Kidney (tissue), 14 donors: ENCODE measurements around the gene LEUTX. TPM values are rescaled to one million over a fixed set of nuclear protein-coding genes. Genes with fewer than 3 reads are reported as not detected.
"Not testable (repeated sequence)": the region's sequence is repeated elsewhere in the genome, so short reads cannot be mapped to it uniquely, and the experiment has no call there.

Source experiments
- DNase-seq, 5 donors: peaks; one replicate each; pipeline ENCODE4 v3.0.0-alpha.2; 2013 to 2020
- FAIRE-seq: peaks from 2 replicates; lab custom pipeline; 2012; peaks lifted over from hg19 to GRCh38; lab: Jason Lieb, UNC
- H3K27ac ChIP-seq, 2 donors: one replicate each; pipeline ENCODE4 v1.7.0; 2013; ENCODE audit warnings: low read depth in 2 of 2, low read length in 2 of 2, inconsistent platforms in 1 of 2
- H3K27me3 ChIP-seq: one replicate; pipeline ENCODE4 v1.7.1; 2013; ENCODE audit warnings: low read length, inconsistent platforms; ENCODE audit not compliant: control insufficient read depth, insufficient read depth
- H3K36me3 ChIP-seq, 3 donors: one replicate each; pipeline versions ENCODE4 v1.7.0 to v1.7.1; 2013; ENCODE audit warnings: low read length in 3 of 3, control low read depth in 1 of 3, inconsistent platforms in 1 of 3; ENCODE audit not compliant: insufficient read depth in 3 of 3, control insufficient read depth in 2 of 3
- H3K4me1 ChIP-seq, 3 donors: one replicate each; pipeline versions ENCODE4 v1.7.0 to v1.7.1; 2013; ENCODE audit warnings: low read length in 3 of 3, inconsistent platforms in 1 of 3, low read depth in 1 of 3; ENCODE audit not compliant: control insufficient read depth in 2 of 3, insufficient read depth in 2 of 3
- H3K4me3 ChIP-seq, 3 donors: one replicate each; pipeline versions ENCODE4 v1.7.0 to v1.8.1; 2013; ENCODE audit warnings: low read length in 3 of 3, control low read depth in 1 of 3, inconsistent platforms in 1 of 3
- H3K9ac ChIP-seq, 3 donors: one replicate each; pipeline versions ENCODE4 v1.7.0 to v1.7.1; 2013; ENCODE audit warnings: low read length in 3 of 3, control low read depth in 1 of 3, inconsistent platforms in 1 of 3
- H3K9me3 ChIP-seq, 3 donors: one replicate each; pipeline versions ENCODE4 v1.7.0 to v1.7.1; 2013; ENCODE audit warnings: low read length in 3 of 3, control low read depth in 1 of 3, inconsistent platforms in 1 of 3; ENCODE audit not compliant: control insufficient read depth in 2 of 3, insufficient read depth in 1 of 3
- CTCF ChIP-seq: IDR thresholded peaks from 3 replicates; pipeline ENCODE4 v1.5.1; 2012; ENCODE audit warnings: mild to moderate bottlenecking, moderate library complexity, borderline replicate concordance; ENCODE audit not compliant: insufficient read depth; ENCODE audit errors: extremely low read depth
- intact Hi-C: fragments of 100-400 bp; cut with DNase I; formaldehyde crosslinking; loops from one replicate; pipeline ENCODE4 v1.11.1; 2022
- polyA plus RNA-seq: library from polyadenylated mRNA; stranded (reverse); fragments of 350-450 nt; fragmentation: Illumina TruSeq; extraction: RNeasy Lipid Tissue Mini Kit (QIAGEN cat#74804); gene quantifications from one replicate; pipeline ENCODE4 v1.2.3, GENCODE V29; 2014; ENCODE audit warnings: low read depth, low replicate concordance; ENCODE audit not compliant: insufficient read depth
- total RNA-seq: library from RNA; stranded (reverse); fragmentation: NEBNext Ultra II Directional; extraction: Animal tissue kit (Norgen Biotek cat#: 25700); gene quantifications from one replicate; pipeline ENCODE4 v1.2.1, GENCODE V29; 2021
- donor health status: control.
- donor health status: control.
- donor health status: control.
- donor health status: control.
- donor health status: control.
- donor health status: DM: yes; HTN: yes; CAD: no.
- donor health status: Normal renal cell carcinoma (clear cell type).

Gene LEUTX
- total and polyA plus RNA-seq, 2 donors from 2014 or later, result not detected

GRCh38 chr19:39807846-39808364 lies 29.3 kb downstream of the LEUTX start:
- no peak overlapping the region for H3K4me3 ChIP-seq
- intact Hi-C loops, result no loop called here
- H3K9me3 ChIP-seq, result no peaks in the 10 kb centered on the region
- FAIRE-seq (no peak), DNase-seq (no peak)
- H3K27ac ChIP-seq, result no peak overlapping the region
- no peak overlapping the region for H3K9ac ChIP-seq
- no peak for TF ChIP-seq CTCF
- H3K36me3 ChIP-seq, result no peaks in the 10 kb centered on the region
- no peaks in the 10 kb centered on the region for H3K27me3 ChIP-seq
- no peaks in the 10 kb centered on the region for H3K4me1 ChIP-seq

GRCh38 chr19:39808688-39809087 lies 30.0 kb downstream of the LEUTX start:
- intact Hi-C loops, H3K36me3 ChIP-seq, DNase-seq, H3K9ac ChIP-seq, FAIRE-seq, H3K4me3 ChIP-seq, H3K4me1 ChIP-seq, H3K27ac ChIP-seq, H3K9me3 ChIP-seq, H3K27me3 ChIP-seq: not testable (repeated sequence)

- Histone ChIP-seq H3K9me3 (no peaks in the 10 kb centered on the region), H3K4me3 (no peak overlapping the region), H3K27me3 (no peaks in the 10 kb centered on the region), H3K9ac (no peak overlapping the region), H3K27ac (no peak overlapping the region), H3K4me1 (no peaks in the 10 kb centered on the region), H3K36me3 (no peaks in the 10 kb centered on the region)
- FAIRE-seq, result no peak
- DNase-seq, result no peak
- TF ChIP-seq CTCF, result no peak
- intact Hi-C loops, result no loop called here
Measured at GRCh38 chr19:39809368-39809767, 30.7 kb downstream of the LEUTX start.

GRCh38 chr19:39810424-39810823 lies 31.8 kb downstream of the LEUTX start:
- Histone ChIP-seq H3K4me1 (no peaks in the 10 kb centered on the region), H3K36me3 (no peaks in the 10 kb centered on the region), H3K4me3 (no peak overlapping the region), H3K9ac (no peak overlapping the region), H3K9me3 (no peaks in the 10 kb centered on the region), H3K27me3 (no peaks in the 10 kb centered on the region), H3K27ac (no peak overlapping the region)
- no peak for TF ChIP-seq CTCF
- intact Hi-C loops, result no loop called here
- FAIRE-seq (no peak), DNase-seq (no peak)
